Measurements from ENCODE around the gene POU1F1.
"Not testable (repeated sequence)": the region's sequence is repeated elsewhere in the genome, so short reads cannot be mapped to it uniquely, and the experiment has no call there.

The POU1F1 gene

GRCh38 chr3:87311309-87311708 is 34.9 kb upstream of the POU1F1 start:
- no peak for DNase-seq (ENCODE audit: low read depth)

GRCh38 chr3:87309601-87310000 is 33.2 kb upstream of the POU1F1 start:
- no peak overlapping the region for H3K4me3 ChIP-seq (ENCODE audit: control insufficient read depth, low read depth, low read length)
- no peak for DNase-seq (ENCODE audit: low read depth)
- no peak for TF ChIP-seq CTCF (IDR thresholded peaks at IDR 0.05; ENCODE audit: control insufficient read depth, insufficient read depth, low read depth, low read length, missing control alignments)

More at GRCh38 chr3:87311309-87311708, 34.9 kb upstream of the POU1F1 start:
- no peak overlapping the region for H3K4me3 ChIP-seq (ENCODE audit: control insufficient read depth, low read depth, low read length)
- no peak for TF ChIP-seq CTCF (IDR thresholded peaks at IDR 0.05; ENCODE audit: control insufficient read depth, insufficient read depth, low read depth, low read length, missing control alignments)

- H3K4me3 ChIP-seq (ENCODE audit: control insufficient read depth, low read depth, low read length) = no peak overlapping the region
- no peak for TF ChIP-seq CTCF (IDR thresholded peaks at IDR 0.05; ENCODE audit: control insufficient read depth, insufficient read depth, low read depth, low read length, missing control alignments)
- no peak for DNase-seq (ENCODE audit: low read depth)
Measured at GRCh38 chr3:87307805-87308204, 31.4 kb upstream of the POU1F1 start.

GRCh38 chr3:87305517-87305916 is 29.1 kb upstream of the POU1F1 start:
- no peak overlapping the region for H3K4me3 ChIP-seq (ENCODE audit: control insufficient read depth, low read depth, low read length)
- TF ChIP-seq CTCF (IDR thresholded peaks at IDR 0.05; ENCODE audit: control insufficient read depth, insufficient read depth, low read depth, low read length, missing control alignments) = no peak
- DNase-seq (ENCODE audit: low read depth) = no peak

GRCh38 chr3:87305031-87305430 is 28.6 kb upstream of the POU1F1 start:
- not testable (repeated sequence) for DNase-seq (ENCODE audit: low read depth); H3K4me3 ChIP-seq (ENCODE audit: control insufficient read depth, low read depth, low read length)

GRCh38 chr3:87298111-87298718 is 21.8 kb upstream of the POU1F1 start:
- no peak overlapping the region for H3K4me3 ChIP-seq (ENCODE audit: control insufficient read depth, low read depth, low read length)
- TF ChIP-seq CTCF (IDR thresholded peaks at IDR 0.05; ENCODE audit: control insufficient read depth, insufficient read depth, low read depth, low read length, missing control alignments) = peak; percentile 56
- DNase-seq (ENCODE audit: low read depth) = no peak

GRCh38 chr3:87288446-87288845 is 12.1 kb upstream of the POU1F1 start:
- H3K4me3 ChIP-seq (ENCODE audit: control insufficient read depth, low read depth, low read length) = no peak overlapping the region
- TF ChIP-seq CTCF (IDR thresholded peaks at IDR 0.05; ENCODE audit: control insufficient read depth, insufficient read depth, low read depth, low read length, missing control alignments) = no peak
- no peak for DNase-seq (ENCODE audit: low read depth)

Measured in AG09309 (cell line).